OCI-LY1 (cell line): ENCODE results near the gene ZFP64.

Experiments
- CTCF ChIP-seq: fragments of 200-600 bp; sonication (generic), shearing (Covaris generic); IDR thresholded peaks from 2 replicates; pipeline ENCODE4 v1.5.1; 2017; ENCODE audit warnings: mild to moderate bottlenecking, antibody characterized with exemption, low read length, moderate library complexity, mixed read lengths
- EZH2 ChIP-seq: fragments of 200-600 bp; sonication (generic), shearing (Covaris generic); IDR thresholded peaks from 2 replicates; pipeline ENCODE4 v1.8.0; 2017; ENCODE audit warnings: borderline replicate concordance, mixed run types, mild to moderate bottlenecking, antibody characterized with exemption, low read length, moderate library complexity, mixed read lengths

- TF ChIP-seq CTCF (no peak), EZH2 (no peak)
These were observed 23.5 kb downstream of the ZFP64 start for GRCh38 chr20:52168116-52168515.
